Activated CD4-positive, alpha-beta T cell treated with anti-CD3 and anti-CD28 coated beads for 48 hours (primary cell): ENCODE measurements around the gene KIF26B.

Source experiments
- DNase-seq: peaks from one replicate; pipeline ENCODE4 v3.0.0-alpha.2; 2020

The KIF26B gene

GRCh38 chr1:245173446-245174211 is 18.8 kb downstream of the KIF26B start:
- no peak for DNase-seq

- no peak for DNase-seq
Observed at GRCh38 chr1:245177071-245177900, 22.5 kb downstream of the KIF26B start.

GRCh38 chr1:245179706-245180105 is 24.9 kb downstream of the KIF26B start:
- no peak for DNase-seq

DNA sequence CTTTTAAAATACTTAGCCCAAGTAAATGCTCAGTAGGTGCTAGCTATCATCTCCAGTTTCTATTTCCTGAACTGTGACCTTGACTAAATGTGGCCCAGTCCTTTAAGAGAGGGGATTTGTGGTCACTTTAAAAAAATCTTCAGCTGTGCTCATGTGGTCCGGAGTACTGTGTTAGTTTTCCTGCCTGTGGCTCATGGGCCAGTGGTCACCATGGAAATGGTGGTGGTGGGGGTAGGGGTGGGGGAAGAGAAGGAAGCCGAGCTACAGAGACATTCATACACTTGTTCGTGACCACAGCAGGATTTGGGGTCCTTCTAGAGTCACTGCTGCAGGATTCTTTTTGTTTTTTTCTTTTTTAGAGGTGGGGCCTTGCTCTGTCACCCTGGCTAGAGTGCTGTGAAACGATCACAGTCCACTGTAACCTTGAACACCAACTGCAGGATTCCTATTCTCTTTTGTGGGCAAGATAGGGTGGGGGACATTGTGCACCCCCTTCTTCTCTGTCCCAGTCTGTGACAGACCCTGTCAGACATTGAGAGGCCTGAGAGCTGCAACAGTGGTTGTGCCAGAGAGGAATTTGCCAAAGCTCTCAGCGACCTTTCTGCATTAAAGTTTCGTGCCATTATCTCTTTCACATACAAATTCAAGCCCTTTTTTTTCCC is 25.8 kb downstream of the KIF26B start:
- no peak for DNase-seq

DNA sequence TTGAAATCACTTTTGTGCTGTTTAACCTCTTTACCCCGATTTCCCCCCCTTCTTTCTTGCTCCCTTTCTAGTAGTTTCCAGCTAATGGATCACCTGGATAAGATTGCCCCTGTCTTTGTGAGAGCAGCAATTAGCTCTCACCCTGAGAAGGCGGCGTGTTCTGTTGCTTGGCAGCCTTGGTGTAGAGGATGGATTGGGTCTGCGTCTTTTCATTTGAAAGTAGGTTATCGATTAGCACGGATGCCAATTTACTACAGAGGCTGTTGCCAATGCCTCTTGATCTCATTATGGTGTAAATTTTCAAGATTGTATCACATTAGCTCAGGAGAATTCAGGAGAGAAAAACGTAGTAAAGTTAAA is 26.4 kb downstream of the KIF26B start:
- no peak for DNase-seq

GRCh38 chr1:245182028-245182427 is 27.2 kb downstream of the KIF26B start:
- no peak for DNase-seq

- no peak for DNase-seq
Observed at GRCh38 chr1:245183429-245183828, 28.6 kb downstream of the KIF26B start.

GRCh38 chr1:245184779-245185178 is 30.0 kb downstream of the KIF26B start:
- DNase-seq = no peak

- no peak for DNase-seq
Observed at GRCh38 chr1:245188403-245188802, 33.6 kb downstream of the KIF26B start.

DNA sequence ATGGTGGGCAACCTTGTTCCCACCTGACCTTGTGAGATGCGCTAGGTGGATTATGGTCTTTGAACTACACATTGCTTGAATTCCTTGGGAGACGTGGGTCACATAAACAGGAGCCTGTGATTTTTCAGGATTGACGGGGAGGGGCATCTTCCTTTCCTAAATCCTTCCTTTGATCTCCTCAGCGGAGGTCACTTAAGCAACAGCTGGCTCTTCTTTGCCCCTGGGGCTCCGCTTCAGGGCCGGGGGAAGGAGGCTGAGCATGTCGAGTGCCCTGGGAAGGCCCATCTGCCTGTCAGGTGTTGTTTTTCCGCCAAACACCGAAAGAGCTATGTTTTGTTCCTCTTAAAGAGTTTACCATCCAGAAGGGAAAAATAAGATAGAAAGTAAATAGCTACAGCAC is 40.6 kb downstream of the KIF26B start:
- no peak for DNase-seq

- no peak for DNase-seq
Observed at GRCh38 chr1:245197121-245197520, 42.3 kb downstream of the KIF26B start.

DNA sequence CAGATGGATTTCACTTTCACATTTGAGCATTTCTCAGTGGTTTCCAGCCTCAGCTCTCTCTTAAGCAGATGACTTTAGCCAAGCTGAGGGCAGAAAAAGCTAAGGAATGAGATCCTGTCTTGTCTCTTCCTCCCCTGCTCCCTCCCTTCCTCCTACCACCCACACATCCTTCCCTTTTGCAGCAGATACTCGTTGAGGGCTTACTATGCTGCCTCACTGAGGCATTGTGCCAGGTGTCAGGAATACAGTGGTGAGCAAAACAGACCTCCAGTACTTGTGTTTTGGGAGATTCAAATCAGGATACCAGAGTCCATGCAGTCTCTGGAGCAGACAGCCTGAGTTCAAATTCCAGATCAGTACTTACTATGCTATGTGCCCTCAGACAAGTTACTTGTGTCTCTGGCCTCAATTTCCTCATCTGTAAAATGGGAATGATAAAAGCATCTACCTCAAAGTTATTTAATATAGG is 43.2 kb downstream of the KIF26B start:
- DNase-seq = no peak

- no peak for DNase-seq
Observed at GRCh38 chr1:245198748-245199516, 44.1 kb downstream of the KIF26B start.

DNA sequence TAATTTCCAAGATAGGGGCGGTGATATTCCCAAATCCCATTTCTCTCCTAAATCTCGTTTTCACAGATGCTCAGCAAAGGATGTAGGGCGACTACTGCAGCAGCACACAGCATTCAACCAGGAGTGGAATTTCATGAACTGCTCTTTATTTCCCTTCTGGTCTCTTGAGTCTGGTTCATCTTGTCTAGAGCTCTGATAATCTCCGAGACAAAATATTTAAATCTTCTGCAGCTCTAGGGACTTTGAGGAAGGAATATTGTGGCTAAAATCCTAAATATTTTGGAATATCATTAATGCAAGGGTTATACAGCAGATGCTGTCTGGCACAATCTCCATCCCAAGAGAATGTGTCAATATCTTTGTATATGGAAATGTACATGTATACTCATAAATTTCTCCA is 45.4 kb downstream of the KIF26B start:
- no peak for DNase-seq

- DNase-seq = no peak
Observed at GRCh38 chr1:245201201-245201600, 46.4 kb downstream of the KIF26B start.

GRCh38 chr1:245201827-245202226 is 47.0 kb downstream of the KIF26B start:
- no peak for DNase-seq

GRCh38 chr1:245205396-245205795 is 50.6 kb downstream of the KIF26B start:
- DNase-seq = no peak

DNA sequence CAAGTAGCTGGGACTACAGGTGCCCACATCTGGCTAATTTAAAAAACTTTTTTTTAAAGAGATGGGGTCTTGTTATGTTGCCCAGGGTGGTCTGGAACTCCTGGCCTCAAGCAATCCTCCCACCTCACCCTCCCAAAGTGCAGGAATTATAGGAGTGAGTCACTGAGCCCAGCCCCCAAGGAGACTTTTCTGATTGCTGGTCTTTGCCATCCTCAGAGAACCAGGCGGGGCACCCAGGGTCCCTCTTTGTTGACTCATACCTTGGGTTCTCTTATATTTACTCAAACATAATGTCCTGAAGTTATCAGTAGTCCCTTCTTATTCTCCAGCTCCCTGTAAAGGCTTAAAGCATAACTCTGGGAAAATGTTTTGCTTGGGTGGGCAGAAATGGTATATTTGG is 51.1 kb downstream of the KIF26B start:
- no peak for DNase-seq

- no peak for DNase-seq
Observed at GRCh38 chr1:245207056-245207638, 52.4 kb downstream of the KIF26B start.

DNA sequence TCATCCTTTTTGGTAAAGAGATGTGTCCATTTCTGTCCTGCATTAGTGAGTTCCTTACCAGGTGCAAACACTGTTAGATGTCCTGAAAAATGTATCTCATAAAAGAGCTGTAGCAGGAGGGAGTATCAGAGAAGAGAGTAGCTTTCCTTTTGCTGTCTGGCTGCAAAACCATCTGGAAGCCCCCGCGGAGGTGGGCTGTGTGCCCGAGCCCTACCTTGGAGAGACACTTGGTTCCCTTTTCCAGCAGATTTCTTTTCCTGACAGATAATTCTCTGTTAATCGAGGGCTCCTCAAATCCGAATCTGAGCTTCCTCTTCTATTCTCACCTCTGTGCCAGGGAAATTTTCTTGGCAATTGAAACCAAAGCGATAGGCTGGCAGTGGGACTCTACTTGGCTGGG is 53.0 kb downstream of the KIF26B start:
- no peak for DNase-seq

DNA sequence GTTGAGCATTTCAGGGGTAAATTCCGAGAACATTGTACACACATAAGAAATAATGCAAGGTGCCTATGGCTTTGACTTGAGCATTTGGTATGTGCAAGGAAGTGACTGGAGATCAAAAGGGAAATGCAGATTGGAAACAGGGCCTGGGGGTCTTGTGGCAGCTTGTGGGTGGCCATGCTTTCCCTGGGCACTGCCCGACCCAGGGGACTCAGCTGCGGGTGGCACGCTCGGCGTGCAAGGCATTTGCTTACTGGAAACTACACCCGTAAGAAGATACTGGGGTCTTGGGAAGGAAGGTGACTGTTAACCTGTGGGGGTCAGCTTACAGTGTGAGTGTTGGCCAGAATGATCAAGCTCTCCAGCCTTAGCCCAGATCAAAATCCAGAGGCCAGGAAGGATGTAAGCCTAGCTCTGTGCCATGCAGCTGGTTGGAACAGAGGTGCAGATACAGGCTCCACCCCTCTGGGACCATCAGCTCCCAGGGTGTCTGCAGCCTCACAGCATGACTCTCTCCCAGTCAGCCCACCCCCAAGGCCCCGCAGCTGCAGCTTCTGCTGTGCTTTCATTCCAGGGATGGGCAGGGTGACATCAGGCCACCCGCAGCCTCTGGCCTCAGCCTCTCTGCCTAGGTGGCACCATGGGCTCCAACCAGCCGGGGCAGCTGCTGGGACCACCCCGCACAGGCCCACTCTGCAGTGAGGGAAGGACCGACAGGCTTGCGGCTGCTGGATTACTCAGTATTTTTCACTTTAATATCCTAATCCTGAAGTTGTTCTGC is 55.1 kb downstream of the KIF26B start:
- no peak for DNase-seq
